ENCODE results near the gene AGPS.
"Not testable (repeated sequence)": the region's sequence is repeated elsewhere in the genome, so short reads cannot be mapped to it uniquely, and the experiment has no call there.

The AGPS gene

GRCh38 chr2:177448031-177448430 is 55.5 kb downstream of the AGPS start:
- Mint-ChIP-seq H3K4me1 (ENCODE audit: low read depth) (peaks cover 24% of the 10 kb centered on the region), H3K36me3 (ENCODE audit: low read depth) (peaks cover 64% of the 10 kb centered on the region), H3K4me3 (no peak overlapping the region), H3K27me3 (no peaks in the 10 kb centered on the region), H3K9me3 (no peaks in the 10 kb centered on the region), H3K27ac (no peak overlapping the region)
- intact Hi-C loops (cut with micrococcal nuclease) = no loop called here

DNA sequence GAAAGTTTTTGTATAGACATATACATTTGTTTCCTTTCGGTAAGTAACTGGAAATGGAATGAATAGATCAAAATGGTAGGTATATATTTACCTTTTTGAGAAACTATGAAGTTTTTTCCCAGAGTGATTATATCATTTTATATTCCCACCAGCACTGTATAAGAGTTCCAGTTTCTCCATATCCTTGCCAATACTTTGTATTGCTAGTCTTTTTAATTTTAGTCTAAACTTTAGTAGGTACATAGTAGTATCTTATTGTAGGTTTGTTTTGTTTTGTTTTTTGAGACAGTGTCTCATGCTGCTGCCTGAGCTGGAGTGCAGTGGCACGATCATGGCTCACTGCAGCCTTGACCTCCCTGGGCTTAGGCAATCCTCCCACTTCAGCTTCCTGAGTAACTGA is 56.6 kb downstream of the AGPS start:
- H3K4me1 Mint-ChIP-seq (ENCODE audit: low read depth) = peaks cover 24% of the 10 kb centered on the region
- H3K27ac Mint-ChIP-seq = no peak overlapping the region
- no peak overlapping the region for H3K4me3 Mint-ChIP-seq
- no peaks in the 10 kb centered on the region for H3K27me3 Mint-ChIP-seq
- peaks cover 64% of the 10 kb centered on the region for H3K36me3 Mint-ChIP-seq (ENCODE audit: low read depth)
- intact Hi-C loops (cut with micrococcal nuclease) = no loop called here
- H3K9me3 Mint-ChIP-seq = no peaks in the 10 kb centered on the region

- Mint-ChIP-seq H3K4me1 (ENCODE audit: low read depth) (no peaks in the 10 kb centered on the region), H3K27me3 (no peaks in the 10 kb centered on the region), H3K9me3 (peaks cover 29% of the 10 kb centered on the region), H3K27ac (no peak overlapping the region), H3K36me3 (ENCODE audit: low read depth) (peaks cover 66% of the 10 kb centered on the region), H3K4me3 (no peak overlapping the region)
- intact Hi-C loops (cut with micrococcal nuclease) = no loop called here
These were observed 62.6 kb downstream of the AGPS start for GRCh38 chr2:177455187-177455586.

GRCh38 chr2:177459756-177460155 is 67.2 kb downstream of the AGPS start:
- H3K4me3 Mint-ChIP-seq; H3K4me1 Mint-ChIP-seq (ENCODE audit: low read depth); H3K27me3 Mint-ChIP-seq; H3K27ac Mint-ChIP-seq; intact Hi-C loops (cut with micrococcal nuclease): not testable (repeated sequence)
- Mint-ChIP-seq H3K36me3 (ENCODE audit: low read depth) (peaks cover 64% of the 10 kb centered on the region), H3K9me3 (peaks cover 29% of the 10 kb centered on the region)

DNA sequence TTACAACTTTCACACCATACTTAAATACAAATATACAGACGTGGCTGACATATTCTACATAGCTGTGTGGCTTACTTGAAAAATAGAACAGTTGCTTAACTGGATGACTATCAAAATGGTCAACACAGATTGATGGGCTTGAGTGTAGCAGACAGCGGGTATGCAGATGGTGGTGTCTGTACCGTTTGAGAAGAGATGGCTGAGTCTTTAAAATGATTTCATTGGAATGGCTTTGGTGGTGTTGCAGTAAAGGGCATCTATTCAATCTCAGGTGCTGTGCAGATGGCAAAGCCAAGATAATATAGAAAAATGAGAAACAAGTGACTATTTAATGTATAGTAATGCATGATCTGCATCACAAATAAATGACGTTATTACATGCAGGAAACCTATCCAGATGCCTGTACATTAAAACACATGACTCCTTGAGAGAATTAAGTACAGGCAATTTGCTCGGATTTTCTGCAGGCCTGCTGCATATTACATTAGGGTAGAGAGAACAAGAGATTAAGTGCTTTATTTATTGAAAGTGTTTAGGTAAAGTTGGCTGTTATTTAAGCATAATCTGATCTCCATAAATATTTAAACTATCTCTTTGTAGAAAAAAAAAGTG is 68.5 kb downstream of the AGPS start:
- Mint-ChIP-seq H3K9me3 (peaks cover 37% of the 10 kb centered on the region), H3K4me3 (no peak overlapping the region), H3K4me1 (ENCODE audit: low read depth) (no peaks in the 10 kb centered on the region), H3K36me3 (ENCODE audit: low read depth) (peaks cover 64% of the 10 kb centered on the region), H3K27me3 (no peaks in the 10 kb centered on the region), H3K27ac (no peak overlapping the region)
- intact Hi-C loops (cut with micrococcal nuclease) = no loop called here

DNA sequence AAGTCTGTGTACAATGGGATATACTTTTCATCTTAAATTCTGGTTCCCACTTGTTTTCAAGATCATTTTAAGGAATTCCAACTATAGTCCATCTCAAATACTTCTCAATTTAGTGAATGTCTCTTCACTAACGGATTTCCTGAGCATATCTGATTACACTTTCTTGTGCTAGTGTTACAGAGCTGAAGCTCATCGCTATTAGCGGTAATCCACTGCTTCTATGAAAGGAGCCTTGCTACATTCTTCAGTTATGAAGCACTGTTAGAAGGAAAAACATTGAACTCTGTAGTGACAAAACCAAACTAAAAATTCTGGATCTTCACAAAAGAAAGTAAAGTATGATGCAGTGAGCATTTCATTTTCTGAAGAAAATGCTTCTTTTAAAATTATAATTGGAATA is 72.0 kb downstream of the AGPS start:
- Mint-ChIP-seq H3K4me1 (ENCODE audit: low read depth) (peaks cover 9% of the 10 kb centered on the region), H3K27ac (no peak overlapping the region), H3K9me3 (peaks cover 10% of the 10 kb centered on the region), H3K36me3 (ENCODE audit: low read depth) (peaks cover 58% of the 10 kb centered on the region), H3K4me3 (no peak overlapping the region), H3K27me3 (no peaks in the 10 kb centered on the region)
- intact Hi-C loops (cut with micrococcal nuclease) = no loop called here

GRCh38 chr2:177465400-177466138 is 73.0 kb downstream of the AGPS start:
- H3K27ac Mint-ChIP-seq = no peak overlapping the region
- peaks cover 9% of the 10 kb centered on the region for H3K4me1 Mint-ChIP-seq (ENCODE audit: low read depth)
- intact Hi-C loops (cut with micrococcal nuclease) = no loop called here
- no peak overlapping the region for H3K4me3 Mint-ChIP-seq
- H3K9me3 Mint-ChIP-seq = peaks cover 18% of the 10 kb centered on the region
- peaks cover 68% of the 10 kb centered on the region for H3K36me3 Mint-ChIP-seq (ENCODE audit: low read depth)
- H3K27me3 Mint-ChIP-seq = no peaks in the 10 kb centered on the region

- H3K9me3 Mint-ChIP-seq = peaks cover 24% of the 10 kb centered on the region
- H3K4me1 Mint-ChIP-seq (ENCODE audit: low read depth) = peaks cover 9% of the 10 kb centered on the region
- H3K4me3 Mint-ChIP-seq = no peak overlapping the region
- intact Hi-C loops (cut with micrococcal nuclease) = no loop called here
- H3K27me3 Mint-ChIP-seq = no peaks in the 10 kb centered on the region
- H3K36me3 Mint-ChIP-seq (ENCODE audit: low read depth) = peaks cover 68% of the 10 kb centered on the region
- no peak overlapping the region for H3K27ac Mint-ChIP-seq
These were observed 74.0 kb downstream of the AGPS start for GRCh38 chr2:177466337-177467195.

- intact Hi-C loops (cut with micrococcal nuclease) = no loop called here
- Mint-ChIP-seq H3K27me3 (no peaks in the 10 kb centered on the region), H3K36me3 (ENCODE audit: low read depth) (peaks cover 68% of the 10 kb centered on the region), H3K4me3 (no peak overlapping the region), H3K9me3 (peaks cover 35% of the 10 kb centered on the region), H3K4me1 (ENCODE audit: low read depth) (peaks cover 9% of the 10 kb centered on the region), H3K27ac (no peak overlapping the region)
These were observed 75.1 kb downstream of the AGPS start for GRCh38 chr2:177467646-177468045.

GRCh38 chr2:177471990-177472389 is 79.4 kb downstream of the AGPS start:
- no peaks in the 10 kb centered on the region for H3K27me3 Mint-ChIP-seq
- peaks cover 1% of the 10 kb centered on the region for H3K4me1 Mint-ChIP-seq (ENCODE audit: low read depth)
- H3K36me3 Mint-ChIP-seq (ENCODE audit: low read depth) = peaks cover 72% of the 10 kb centered on the region
- no peak overlapping the region for H3K27ac Mint-ChIP-seq
- intact Hi-C loops (cut with micrococcal nuclease) = no loop called here
- peaks cover 41% of the 10 kb centered on the region for H3K9me3 Mint-ChIP-seq
- H3K4me3 Mint-ChIP-seq = no peak overlapping the region

DNA sequence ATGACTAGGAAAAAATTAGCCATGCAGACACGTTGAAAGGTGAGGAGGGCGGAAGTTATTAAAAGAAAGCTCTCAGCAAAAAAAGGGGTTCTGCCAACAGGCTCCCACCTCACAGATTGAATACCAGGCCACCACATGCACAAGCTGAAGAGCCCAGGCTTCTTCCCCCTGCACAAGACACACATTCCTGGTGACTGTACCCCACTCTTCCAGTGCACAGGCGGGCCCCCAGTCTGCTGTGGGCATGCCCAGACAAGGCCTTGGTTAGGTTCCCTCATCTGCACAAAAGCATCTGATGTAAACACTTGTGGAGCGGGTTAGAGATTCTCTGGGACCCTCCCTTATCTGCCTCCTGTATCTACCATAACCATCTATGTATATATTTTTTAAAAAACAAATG is 81.7 kb downstream of the AGPS start:
- Mint-ChIP-seq H3K27ac (no peak overlapping the region), H3K4me1 (ENCODE audit: low read depth) (no peaks in the 10 kb centered on the region), H3K9me3 (peaks cover 64% of the 10 kb centered on the region), H3K27me3 (no peaks in the 10 kb centered on the region), H3K36me3 (ENCODE audit: low read depth) (peaks cover 89% of the 10 kb centered on the region), H3K4me3 (no peak overlapping the region)
- intact Hi-C loops (cut with micrococcal nuclease) = no loop called here

- Mint-ChIP-seq H3K27me3 (no peaks in the 10 kb centered on the region), H3K36me3 (ENCODE audit: low read depth) (peaks cover 91% of the 10 kb centered on the region), H3K27ac (no peak overlapping the region), H3K9me3 (peaks cover 61% of the 10 kb centered on the region), H3K4me3 (no peak overlapping the region), H3K4me1 (ENCODE audit: low read depth) (no peaks in the 10 kb centered on the region)
- intact Hi-C loops (cut with micrococcal nuclease) = no loop called here
These were observed 82.4 kb downstream of the AGPS start for GRCh38 chr2:177474998-177475397.

DNA sequence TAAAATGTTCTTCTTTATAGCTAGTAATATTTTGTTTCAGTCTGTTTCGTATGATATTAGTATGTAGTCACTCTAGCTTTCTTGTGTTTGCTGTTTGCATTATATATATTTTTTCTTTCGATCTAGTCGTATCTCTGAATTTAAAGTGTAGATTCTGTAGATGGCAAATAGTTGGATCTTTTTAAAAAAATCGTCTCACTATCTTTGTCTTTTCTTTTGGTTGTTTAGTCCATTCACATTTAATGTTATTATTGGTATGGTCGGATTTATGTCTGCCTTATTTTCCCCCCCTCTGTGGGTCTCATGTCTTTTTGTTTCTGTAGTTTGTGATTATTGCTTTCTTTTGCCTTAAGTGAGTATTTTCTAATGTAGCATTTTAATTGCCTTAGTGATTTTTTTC is 84.3 kb downstream of the AGPS start:
- H3K4me1 Mint-ChIP-seq (ENCODE audit: low read depth) = no peaks in the 10 kb centered on the region
- intact Hi-C loops (cut with micrococcal nuclease) = no loop called here
- H3K27me3 Mint-ChIP-seq = no peaks in the 10 kb centered on the region
- H3K9me3 Mint-ChIP-seq = peaks cover 47% of the 10 kb centered on the region
- H3K27ac Mint-ChIP-seq = no peak overlapping the region
- H3K36me3 Mint-ChIP-seq (ENCODE audit: low read depth) = peaks cover 80% of the 10 kb centered on the region
- no peak overlapping the region for H3K4me3 Mint-ChIP-seq

DNA sequence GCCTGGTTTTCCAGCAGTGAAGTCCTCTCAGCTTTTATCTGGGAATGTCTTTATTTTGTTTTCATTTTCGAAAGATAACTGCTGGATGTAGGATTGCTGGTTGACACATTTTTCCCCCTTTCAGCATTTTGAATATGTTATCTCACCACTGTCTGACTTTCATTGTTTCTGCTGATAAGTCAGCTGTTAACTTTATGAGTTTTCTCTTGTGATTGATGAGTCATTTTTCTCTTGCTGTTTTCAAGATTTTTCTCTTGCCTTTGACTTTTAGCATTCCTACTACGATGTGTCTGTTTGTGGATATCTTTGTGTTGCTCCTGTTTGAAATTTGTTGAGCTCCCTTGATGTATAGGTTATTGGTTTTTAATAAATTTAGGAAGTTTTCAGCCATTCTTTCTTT is 85.5 kb downstream of the AGPS start:
- no peak overlapping the region for H3K4me3 Mint-ChIP-seq
- no peaks in the 10 kb centered on the region for H3K27me3 Mint-ChIP-seq
- intact Hi-C loops (cut with micrococcal nuclease) = no loop called here
- no peak overlapping the region for H3K27ac Mint-ChIP-seq
- H3K9me3 Mint-ChIP-seq = peaks cover 38% of the 10 kb centered on the region
- no peaks in the 10 kb centered on the region for H3K4me1 Mint-ChIP-seq (ENCODE audit: low read depth)
- peaks cover 75% of the 10 kb centered on the region for H3K36me3 Mint-ChIP-seq (ENCODE audit: low read depth)
